Inferior parietal cortex (tissue), 1 donor: ENCODE data around the gene MAGED1.
"Not testable (repeated sequence)": the region's sequence is repeated elsewhere in the genome, so short reads cannot be mapped to it uniquely, and the experiment has no call there.

Experiments
- DNase-seq: peaks from one replicate; pipeline ENCODE4 v3.0.0-alpha.2; 2016; ENCODE audit errors: extremely low spot score

MAGED1 gene

DNA sequence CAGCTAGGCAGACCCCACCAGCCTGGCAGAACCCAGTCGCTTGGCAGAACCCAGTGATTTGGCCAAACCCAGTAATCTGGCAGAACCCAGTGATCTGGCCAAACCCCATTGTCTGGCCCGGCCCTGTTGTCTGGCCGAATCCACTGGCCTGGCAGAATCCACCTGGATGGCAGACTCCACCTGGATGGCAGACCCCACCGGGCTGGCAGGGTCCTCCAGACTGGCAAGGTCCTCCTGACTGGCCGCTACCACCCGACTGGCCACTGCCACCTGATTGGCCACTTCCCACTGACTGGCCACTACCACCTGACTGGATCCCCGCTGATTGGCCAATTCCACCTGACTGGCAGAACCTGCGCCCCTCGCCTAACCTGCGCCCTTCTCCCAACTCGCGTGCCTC, 3.2 kb downstream of the MAGED1 start:
- no peak for DNase-seq

DNA sequence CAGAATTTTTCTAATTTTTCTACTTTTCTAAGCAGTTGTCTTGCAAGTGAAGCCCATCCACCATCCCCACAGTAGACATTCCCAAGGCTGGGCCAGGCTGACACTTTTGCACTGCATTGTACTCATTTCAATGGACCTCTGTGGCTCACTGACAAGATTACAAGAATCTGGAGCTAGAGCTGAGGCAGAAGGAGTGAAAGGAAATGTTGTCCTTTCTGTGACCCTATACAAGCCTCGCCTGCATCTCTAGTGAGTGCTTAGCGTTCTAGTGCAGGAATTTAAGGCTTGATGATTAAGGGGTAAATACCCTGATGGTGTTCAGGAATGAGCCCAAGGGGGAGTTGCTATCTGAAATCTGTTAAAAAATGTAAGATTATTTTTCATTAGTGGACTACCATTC, 6.3 kb downstream of the MAGED1 start:
- DNase-seq: no peak

DNA sequence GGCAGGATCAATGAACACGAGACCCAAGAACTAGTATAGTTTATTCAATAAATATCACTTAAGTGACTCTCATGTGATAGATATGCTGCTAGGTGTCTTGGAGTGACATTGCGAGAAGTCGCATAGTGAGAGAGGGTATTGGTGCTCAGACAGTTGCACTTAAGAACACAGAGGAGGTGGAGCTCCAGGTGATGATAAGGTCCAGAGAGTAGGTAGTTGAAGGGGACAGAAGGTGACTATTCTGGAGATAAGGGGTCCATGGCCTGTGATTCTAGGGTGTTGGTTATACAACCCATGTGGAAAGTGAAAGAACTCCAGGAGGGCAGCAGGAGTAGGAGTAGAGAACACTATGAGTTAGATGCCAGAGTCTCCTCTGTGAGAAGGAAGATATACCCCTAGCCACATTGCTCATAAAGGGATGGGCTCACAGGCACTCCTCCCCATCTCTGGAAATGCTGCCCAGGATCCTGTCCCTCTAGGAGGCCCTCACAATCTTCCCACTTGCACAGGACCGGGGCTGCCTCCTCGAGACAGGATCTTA, 9.2 kb downstream of the MAGED1 start:
- DNase-seq: no peak

DNA sequence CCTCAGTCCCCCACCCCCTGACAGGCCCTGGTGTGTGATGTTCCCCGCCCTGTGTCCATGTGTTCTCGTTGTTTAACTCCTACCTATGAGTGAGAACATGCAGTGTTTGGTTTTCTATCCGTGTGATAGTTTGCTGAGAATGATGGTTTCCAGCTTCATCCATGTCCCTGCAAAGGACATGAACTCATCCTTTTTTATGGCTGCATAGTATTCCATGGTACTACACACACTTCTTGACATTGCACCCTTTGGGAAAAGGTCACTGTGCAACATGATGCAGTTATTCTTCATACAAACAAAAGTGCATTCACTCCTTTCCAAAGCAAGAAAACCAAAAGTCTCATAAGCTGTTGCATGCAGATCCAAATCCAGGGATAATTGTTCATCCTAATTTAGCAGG, 11.7 kb downstream of the MAGED1 start:
- not testable (repeated sequence) for DNase-seq

DNA sequence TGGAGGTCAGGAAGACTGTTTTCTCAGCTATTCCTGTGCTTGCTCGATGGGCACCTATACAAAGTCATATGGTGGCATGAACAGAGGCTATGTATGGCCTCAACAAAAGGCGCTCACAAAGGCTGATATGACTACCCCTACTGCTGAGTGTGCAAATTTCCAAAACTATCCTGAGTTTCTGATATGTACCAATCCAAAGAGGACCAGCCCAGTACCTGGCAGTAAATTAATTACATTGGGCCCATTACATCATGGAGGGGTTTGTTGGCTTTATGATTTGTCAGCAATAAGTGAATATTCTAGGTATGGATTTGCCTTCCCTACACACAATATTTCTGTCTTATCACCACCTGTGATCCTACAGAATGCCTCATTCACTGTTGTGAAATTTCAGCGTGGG, 12.3 kb downstream of the MAGED1 start:
- no peak for DNase-seq

DNA sequence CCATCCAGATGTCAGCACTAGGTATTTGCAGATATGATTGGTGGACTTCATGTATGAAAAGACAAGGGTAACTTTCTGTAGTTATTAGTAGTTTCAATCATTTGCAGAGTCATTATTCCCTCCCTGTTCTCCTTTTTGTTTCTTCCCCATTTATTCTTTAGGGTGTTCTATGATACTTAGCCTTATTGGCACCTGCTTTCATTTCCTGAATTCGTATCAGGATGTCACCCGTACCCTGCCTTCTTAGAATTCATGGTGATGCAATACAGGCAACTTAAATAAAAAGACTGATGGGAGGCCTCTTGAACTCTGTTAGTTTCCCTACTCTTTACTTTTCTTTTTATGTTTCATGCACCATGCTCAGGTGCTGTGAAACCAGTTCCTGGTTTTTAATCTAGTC, 24.2 kb downstream of the MAGED1 start:
- no peak for DNase-seq

DNA sequence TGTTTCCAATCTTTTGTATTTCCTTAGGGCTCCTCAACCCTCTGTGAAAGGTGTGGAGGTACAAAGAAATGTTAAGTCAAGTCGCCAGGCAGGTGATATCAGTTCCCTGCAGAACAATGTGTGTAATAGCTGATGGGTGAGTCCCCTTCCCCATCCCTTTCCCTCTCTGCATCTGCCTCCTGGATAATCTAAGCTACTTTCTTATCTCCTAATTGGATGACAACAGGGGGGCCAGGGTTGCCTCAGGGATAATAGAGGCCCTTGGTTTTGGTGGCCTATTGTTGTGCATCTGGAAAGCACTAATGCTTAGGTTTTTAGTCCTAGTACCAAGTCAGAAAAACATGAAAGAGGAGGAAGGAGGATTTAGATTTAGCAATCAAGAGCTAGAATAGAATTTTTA, 29.1 kb downstream of the MAGED1 start:
- DNase-seq: no peak

DNA sequence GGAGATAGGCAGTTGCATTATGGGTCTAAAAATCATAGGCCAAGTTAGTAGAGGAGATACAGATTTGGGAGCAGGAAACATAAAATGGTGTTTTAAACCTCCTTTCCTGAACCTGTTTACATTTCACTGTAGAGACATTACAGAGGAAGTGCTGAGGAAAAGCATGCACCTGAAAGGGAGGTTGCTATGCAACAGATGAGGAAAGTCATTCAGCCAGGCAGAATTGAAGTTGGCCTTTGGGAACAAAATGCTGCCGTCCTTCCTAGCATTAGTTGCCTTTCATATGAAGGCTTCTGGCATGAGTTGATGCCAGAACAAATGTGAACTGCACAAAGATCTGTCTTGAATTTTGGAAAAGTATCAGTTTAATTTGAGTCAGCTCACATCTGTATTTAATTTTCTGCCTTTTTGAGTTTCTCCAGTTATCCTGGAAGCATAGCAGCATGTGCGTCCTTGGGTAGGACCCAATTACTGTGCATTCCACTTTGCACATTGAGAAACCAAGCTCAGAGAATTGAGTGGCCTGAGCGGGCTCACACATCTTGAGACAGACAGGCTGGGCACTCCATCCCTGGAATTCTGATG, 38.2 kb downstream of the MAGED1 start:
- DNase-seq: no peak
